Transverse colon (tissue), 4 donors: ENCODE measurements around the gene SYK.

ENCODE experiments used
- CTCF ChIP-seq, 5 experiments: fragments of 200-600 bp in 3 of 5; fragments of 450-650 bp in 2 of 5; sonication (generic) in 3 of 5; IDR thresholded peaks; 1 replicate in 2 of 5; 2 replicates in 3 of 5; pipeline ENCODE4 v1.5.1; 2016 to 2017; ENCODE audit warnings: antibody characterized with exemption in 5 of 5, inconsistent platforms in 3 of 5, mild to moderate bottlenecking in 2 of 5, moderate library complexity in 1 of 5
- EP300 ChIP-seq: sonication (generic); formaldehyde crosslinking; IDR thresholded peaks from one replicate; pipeline ENCODE4 v1.6.1; 2017; ENCODE audit warnings: antibody characterized with exemption, low read depth
- POLR2A ChIP-seq: fragments of 450-650 bp; IDR thresholded peaks from one replicate; pipeline ENCODE4 v1.6.1; 2016; ENCODE audit warnings: antibody characterized with exemption, mild to moderate bottlenecking, moderate library complexity
- POLR2AphosphoS5 ChIP-seq, 3 donors: sonication (generic); formaldehyde crosslinking; IDR thresholded peaks; one replicate each; pipeline ENCODE4 v1.6.1; 2016; ENCODE audit warnings: antibody characterized with exemption in 3 of 3

DNA sequence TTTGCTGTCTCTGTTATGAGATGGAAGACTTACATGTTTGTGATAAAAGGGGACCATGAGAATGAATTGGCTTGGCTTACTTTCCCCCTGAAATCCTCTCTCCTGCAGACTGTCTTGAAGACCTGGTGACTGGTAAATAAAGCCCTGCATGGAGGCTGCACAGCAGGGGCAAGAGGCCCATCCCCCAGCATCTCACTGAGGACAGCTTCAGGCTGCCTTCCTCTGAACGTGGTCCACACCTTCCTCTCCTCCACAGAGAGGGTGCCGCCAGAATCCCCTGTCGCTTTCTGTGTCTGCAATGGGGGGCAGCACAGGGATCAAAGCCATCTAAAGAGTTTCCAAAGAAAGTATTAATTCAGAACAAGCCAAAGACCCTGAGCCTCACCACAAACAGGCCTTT is 94.6 kb downstream of the SYK start:
- TF ChIP-seq CTCF (IDR thresholded peaks at IDR 0.05) (no peak), EP300 (no peak), POLR2AphosphoS5 (IDR thresholded peaks at IDR 0.05) (no peak), POLR2A (no peak)
